GM21367 (cell line): ENCODE measurements around the gene UQCRHL.
"Not testable (repeated sequence)": the region's sequence is repeated elsewhere in the genome, so short reads cannot be mapped to it uniquely, and the experiment has no call there.

Experiments
- ATAC-seq: cut with Tn5 transposase; IDR thresholded peaks from one replicate; pipeline ENCODE4 v1.9.1; 2021; ENCODE audit not compliant: unreplicated experiment

Gene UQCRHL

DNA sequence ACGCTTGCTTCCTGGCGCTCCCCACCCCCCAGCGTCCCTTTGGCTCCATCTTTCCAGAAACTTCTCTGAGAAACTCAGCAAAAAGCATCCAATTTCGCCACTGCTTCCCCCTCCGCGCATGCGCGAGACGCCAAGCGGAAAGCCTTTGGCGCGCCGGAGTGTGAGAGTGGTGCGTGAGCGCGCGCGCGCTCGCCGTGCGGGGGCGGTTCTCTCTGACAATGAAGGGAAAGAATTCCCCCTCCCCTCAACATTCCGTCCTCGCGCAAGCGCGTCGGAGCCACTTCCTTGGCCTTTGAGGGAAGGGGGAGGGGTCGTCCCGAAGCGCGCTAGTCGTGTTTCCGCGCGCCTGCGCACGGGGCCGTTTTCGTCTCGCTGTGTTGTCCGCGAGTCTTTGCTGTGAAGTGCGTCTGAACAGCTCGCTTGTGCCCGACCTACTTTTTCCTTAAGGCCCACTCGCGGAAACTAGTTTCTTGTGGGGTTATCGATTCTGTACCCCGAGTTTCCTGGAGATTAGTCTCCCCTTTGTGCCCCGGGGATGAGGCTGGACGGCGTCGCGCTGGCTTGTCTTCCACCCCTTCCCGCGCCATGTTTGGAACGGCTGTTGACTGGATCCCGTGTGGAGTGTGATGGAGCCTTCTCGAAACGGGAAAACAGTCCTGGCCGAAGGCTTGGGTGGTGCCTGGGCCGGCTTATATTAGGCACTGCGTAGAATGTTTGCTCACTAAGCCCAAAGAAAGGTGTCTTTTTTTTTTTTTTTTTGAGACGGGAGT, 28.5 kb upstream of the UQCRHL start:
- peak; percentile 34 for ATAC-seq

DNA sequence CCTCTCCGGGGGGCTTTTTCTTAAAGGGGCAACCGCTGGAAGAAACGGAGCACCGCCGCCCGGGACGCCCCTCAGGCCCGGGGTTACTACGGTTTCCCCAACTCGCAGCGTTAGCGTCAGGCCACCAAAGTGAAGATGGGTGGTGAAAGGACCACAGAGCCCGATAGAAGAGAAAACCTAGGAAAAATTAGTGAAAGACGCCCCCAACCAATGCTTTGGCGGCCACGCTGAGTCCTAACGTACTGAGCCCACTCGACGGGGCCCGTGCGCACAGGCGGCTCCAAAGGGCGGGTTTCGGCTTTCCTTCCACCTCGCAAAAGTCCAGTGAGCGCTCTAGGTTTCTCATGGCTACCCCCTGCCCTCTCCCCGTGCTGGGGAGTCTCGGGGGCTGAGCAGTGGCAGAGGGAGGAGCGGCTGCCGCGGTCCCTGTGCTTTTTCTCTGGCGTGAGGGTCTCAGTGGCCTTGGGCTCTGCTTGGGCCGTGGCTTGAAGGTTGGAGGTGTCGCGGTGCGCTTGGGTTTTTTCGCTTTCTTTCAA, 27.8 kb upstream of the UQCRHL start:
- ATAC-seq = no peak

DNA sequence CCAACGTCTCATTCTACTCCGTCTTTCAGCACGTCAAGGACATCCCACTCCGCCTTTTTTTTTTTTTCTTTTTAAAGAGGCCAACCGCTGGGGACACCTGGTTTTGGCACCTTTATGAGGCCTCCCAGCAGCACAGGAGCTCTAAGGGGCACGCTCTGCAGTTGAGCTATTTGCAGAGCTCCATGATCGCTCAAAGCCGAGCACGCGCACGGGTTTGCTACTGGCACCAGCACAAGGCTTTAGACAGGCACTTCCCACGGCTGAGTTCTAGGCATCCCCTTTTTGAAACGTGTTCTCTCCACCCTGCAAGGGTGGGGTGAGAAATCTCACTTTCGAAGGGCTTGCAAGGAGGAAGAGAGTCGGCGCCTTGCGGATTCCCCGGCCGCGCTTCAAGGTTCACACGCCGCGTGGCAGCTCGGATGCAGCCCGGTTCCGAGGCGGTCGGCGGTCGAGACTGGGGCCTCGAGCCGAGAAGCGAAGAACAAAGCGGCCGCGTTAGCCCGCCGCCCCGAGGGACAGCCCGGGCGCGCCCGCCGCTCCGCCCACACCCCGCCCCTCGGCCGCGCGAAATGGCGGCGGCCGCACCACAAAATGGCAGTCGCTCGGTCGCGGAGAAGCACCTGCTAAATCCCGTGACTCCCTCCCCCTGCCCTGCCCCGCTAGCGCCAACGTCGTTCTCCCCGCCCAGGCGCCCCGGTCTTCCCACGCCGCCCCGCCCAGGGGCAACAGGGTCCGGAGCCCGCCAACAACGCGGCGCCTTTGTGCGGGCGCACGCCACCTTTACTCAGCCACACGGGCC, 27.2 kb upstream of the UQCRHL start:
- ATAC-seq = peak; percentile 42

DNA sequence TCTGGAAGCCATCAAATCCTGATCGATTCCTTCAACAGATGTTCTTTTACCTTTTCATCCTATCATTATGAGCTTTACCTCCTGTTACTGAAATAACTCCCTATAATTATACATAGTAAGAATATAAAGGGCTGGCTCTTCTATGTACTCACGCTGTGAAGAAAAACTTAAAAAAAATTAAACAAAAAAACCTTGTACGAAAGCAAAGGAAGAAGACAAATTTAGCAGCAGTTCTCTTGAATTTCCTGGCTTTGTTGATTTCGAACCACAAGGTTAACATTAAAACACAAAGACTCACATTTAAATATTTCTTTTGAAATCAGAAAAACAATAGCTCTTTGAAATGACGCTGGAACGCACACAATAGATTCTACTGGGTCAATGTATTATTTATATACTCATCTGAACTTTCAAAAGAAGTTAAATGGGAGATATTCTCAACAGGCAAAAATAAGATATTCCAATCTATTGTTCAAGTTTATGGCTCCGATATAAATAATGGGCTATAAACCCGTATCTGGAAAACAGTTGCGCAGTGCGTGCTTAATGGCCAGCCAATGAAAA, 26.5 kb upstream of the UQCRHL start:
- ATAC-seq = no peak

DNA sequence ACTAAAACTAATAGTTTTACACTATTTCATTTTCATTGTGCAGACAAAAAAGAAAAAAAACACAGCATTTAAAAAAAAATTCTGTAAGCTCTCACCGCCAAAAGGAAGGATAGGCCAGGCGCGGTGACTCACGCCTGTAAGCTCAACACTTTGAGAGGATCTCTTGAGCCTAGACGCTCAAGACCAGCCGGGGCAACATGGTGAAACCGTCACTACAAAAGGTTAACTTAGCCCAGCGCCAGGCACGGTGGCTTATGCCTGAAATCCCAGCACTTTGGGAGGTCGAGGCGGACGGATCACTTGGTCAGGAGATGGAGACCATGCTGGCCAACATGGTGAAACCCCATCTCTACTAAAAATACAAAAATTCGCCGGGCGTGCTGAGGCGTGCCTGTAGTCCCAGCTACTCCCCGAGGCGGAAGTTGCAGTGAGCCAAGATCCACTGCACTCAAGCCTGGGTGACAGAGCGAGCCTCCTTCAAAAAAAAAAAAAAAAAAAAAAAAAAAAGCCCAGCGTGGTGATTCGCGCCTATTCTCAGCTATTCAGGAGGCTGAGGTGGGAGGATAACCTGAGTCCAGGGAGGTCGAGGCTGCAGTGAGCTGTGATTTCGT, 25.7 kb upstream of the UQCRHL start:
- no peak for ATAC-seq

DNA sequence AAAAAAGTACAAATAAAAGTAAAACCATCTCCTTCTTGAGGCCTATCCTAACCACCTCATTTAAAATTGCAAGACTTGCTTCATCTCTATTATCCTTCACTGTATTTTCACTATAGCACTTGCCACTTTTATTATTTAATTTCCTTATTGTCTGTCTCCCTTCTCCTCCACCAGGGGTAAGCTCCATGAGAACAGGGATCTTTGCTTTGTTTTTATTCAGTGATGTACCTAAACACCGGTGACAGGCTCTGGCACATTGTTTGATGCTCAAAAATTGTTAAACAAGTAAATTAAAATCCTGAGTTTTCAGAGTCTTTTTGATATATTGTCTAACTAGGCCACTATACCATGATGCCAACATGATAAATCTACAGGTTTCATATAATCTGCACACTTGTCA, 22.8 kb upstream of the UQCRHL start:
- ATAC-seq = no peak

DNA sequence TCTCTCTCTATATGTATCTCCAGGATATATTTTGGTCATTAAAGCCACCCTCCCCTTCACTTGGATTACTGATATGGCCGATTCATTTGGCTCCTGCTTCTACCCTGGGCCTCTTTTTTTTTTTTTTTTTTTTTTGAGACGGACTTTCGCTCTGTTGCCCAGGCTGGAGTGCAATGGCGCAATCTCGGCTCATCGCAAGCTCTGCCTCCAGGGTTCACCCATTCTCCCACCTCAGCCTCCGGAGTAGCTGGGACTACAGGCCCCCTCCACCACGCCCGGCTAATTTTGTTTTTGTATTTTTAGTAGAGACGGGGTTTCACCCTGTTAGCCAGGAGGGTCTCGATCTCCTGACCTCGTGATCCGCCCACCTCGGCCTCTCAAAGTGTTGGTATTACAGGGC, 21.5 kb upstream of the UQCRHL start:
- not testable (repeated sequence) for ATAC-seq

DNA sequence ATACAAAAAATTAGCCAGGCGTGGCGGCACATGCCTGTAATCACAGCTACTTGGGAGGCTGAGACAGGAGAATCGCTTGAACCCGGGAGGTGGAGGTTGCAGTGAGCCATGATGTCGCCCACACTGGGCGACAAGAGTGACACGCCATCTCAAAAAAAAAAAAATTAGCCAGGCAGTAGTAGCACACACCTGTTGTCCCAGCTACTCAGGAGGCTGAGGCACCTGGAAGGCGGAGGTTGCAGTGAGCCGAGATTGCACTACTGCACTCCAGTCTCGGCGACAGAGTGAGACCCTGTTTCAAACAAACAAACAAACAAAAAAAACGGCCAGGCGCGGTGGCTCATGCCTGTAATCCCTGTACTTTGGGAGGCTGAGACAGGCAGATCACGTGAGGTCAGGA, 20.1 kb upstream of the UQCRHL start:
- not testable (repeated sequence) for ATAC-seq

DNA sequence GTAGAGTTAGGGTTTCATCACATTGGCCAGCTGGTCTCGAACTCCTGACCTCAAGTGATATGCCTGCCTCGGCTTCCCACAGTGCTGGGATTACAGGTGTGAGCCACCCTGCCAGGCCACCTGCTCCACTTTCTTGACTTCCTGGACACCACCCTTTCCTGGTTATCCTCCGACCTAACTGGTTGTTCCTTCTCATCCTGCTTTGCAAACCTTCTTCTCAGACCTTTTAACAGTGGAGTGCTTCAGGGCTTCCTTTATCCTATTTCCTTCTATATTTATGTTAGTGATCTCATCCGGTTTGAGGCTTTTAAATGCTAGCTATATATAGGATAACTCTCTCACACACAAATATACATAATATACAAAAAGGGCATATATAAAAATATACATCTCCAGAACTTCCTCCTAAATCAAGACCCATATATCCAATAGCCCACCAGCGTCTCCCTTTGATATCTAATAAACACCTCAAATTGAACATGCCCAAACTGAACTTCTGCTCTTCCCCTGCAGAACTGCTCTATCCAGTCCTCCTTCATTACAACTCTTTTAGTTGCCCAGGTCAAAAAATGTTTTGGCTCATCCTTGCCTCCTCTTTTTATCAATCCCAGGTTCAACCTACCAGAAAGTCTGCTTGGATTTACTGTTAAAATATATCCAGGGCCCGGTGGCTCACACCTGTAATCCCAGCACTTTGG, 19.5 kb upstream of the UQCRHL start:
- no peak for ATAC-seq

DNA sequence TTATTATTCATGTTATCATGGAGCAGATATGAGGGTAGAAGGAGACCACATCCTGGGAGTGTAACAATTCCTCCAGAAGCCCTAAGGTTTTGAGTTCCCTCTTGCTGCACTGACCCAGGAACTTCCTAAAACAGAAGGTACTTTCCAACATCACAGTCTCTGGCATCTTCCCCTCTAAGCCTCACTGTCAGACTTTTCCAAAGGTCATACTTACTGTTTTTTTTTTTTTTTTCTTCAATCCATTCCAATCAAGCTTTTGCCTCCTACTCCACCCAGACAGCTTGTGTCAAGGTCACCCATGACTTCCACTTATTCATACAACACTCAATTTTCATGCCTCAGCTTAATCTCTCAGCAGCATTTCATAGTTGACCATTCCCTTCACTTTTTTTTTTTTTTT, 18.4 kb upstream of the UQCRHL start:
- no peak for ATAC-seq

DNA sequence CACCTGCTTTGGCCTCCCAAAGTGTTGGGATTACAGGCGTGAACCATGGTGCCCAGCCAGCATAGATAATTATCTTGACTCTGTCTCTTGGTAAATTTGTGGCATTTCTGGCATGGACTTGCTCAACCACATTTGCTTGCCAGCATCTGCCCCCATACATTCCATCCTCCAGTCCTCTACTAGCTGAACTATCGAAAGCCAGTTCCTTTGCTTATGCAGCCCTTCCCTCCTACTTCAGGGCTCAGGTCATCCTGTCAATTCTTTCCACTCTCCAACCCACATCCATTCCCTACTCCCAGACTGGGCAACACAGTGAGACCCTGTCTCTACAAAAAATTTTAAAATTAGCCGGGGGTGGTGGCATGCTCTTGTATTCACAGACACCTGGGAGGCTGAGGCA, 13.0 kb upstream of the UQCRHL start:
- ATAC-seq = no peak

DNA sequence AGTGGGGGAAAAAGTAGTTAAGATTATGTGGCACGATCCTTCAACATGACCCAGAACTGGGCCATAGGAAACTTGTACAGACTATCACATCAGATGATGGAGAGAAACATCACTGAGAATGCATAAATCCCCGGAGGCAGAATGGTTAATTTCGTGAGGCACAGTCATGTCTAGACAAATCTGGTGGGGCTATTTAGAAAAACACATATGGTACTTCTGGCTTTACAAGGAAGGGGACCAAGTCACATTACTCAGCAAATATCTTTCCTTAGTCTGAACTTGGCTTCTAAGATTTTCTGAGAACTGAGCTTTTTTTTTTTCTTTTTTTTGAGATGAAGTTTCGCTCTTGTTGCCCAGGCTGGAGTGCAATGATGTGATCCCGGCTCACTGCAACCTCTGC, 9.2 kb upstream of the UQCRHL start:
- no peak for ATAC-seq

DNA sequence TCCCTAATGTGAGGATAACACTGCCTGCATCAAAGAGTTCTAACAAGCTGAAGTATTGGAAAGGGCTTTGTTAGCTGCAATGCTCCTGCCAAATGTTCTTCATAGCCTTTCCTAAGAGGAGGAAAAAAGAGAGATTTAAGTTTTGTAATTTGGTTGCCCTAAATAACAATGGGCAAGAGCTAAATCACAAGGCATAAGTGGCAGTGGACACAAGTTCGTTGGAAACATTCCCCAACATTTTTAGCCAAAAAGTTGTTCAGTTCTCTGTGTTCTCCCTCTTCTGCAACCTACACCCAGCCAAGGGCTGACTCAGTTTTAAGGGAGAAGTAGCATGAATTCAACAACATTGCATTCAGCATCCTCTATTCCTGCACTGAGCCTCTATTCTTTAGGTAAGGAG, 2.6 kb upstream of the UQCRHL start:
- ATAC-seq = no peak

DNA sequence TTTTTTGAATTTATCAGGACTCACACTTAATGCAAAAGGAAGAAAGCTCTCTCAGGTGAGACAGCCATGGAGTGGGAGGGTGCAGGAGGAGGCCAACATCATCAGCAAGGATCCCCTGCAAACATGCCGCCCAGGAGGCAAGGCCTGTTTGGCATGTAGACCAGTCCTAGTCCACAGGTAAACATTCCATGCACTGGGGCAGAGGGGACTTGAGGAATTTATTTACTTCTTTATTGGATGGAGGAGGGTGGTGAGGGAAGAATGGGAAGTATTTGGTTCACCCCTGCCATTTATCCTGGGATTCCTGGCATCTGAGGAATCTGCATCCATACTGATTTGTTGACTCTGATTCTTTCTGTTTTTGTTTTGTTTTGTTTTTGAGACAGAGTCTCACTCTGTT, 1.5 kb upstream of the UQCRHL start:
- ATAC-seq = no peak

DNA sequence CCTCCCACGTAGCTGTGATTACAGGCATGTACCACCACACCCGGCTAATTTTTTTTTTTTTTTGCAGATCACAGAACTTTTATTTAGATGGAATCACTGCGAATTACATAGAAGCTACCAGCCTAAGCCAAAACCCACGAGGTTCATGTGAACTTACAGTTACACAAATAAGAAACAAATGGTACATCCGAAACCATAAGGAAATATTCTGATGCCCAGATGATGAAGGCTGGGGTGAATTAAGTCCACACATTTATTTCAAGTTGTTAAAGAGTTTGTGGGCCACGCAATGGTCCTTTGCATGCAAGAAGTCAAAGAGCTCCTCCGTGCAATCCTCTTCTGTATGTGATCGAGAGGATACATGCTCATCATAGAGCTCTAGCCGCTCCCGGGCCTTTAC, 328 bp downstream of the UQCRHL start:
- ATAC-seq = no peak

DNA sequence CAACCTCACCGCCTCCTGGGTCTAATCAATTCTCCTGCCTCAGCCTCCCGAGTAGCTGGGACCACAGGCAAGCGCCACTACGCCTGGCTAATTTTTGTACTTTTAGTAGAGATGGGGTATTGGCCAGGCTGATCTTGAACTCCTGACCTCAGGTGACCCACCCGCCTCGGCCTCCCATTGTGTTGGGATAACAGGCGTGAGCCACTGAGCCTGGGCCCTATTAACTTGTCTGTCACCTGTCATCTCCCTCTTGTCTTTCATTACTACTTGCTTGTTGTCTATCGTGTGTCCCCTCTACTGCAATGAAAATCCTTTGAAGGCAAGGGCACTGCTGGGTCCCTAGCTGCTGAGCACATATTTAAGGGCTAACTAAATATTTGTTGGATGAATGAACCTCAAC, 3.4 kb downstream of the UQCRHL start:
- no peak for ATAC-seq

DNA sequence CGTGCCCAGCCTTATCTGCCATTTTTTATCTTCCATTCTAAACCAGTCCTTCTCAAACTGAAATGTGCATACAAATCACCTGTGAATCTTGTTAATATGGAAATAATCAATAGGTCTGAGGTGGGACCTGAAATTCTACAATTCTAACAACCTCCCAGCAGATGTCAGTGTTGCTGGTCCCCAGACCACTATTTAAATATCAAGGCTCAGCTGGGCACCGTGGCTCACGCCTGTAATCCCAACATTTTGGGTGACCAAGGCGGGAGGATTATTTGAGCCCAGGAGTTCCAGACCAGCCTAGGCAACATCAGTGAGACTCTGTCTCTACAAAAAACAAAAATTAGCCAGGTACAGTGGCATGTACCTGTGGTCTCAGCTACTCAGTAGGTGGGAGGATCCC, 4.1 kb downstream of the UQCRHL start:
- ATAC-seq = no peak

DNA sequence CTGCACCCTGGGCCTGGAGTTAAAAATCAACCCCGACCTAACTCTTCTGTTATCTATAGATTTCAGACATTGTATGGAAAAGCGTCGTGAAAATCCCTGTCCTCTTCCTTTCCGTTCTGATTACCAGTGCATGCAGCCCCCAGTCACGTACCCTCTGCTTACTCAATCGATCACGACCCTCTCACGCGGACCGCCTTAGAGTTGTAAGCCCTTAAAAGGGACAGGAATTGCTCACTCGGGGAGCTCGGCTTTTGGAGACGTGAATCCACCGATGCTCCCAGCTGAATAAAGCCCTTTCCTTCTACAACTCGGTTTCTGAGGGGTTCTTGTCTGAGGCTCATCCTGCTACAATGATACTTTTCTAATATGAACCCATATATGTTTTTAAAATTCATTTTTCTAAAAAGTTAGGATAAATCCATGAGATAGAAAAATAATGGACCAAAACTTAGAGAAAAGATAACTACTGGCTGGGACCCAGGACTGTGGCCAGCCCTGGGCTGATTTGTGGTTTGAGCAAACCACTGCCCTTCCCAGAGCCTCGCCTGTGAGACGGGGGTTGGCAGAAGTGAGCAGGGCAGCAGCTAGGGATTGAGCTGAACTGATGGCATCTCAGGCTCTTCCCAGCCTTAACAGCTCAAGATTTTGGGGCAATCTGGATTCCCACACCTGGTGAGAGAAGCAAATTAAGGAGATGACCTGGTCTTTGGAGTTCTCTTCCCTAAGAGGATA, 5.0 kb downstream of the UQCRHL start:
- no peak for ATAC-seq

DNA sequence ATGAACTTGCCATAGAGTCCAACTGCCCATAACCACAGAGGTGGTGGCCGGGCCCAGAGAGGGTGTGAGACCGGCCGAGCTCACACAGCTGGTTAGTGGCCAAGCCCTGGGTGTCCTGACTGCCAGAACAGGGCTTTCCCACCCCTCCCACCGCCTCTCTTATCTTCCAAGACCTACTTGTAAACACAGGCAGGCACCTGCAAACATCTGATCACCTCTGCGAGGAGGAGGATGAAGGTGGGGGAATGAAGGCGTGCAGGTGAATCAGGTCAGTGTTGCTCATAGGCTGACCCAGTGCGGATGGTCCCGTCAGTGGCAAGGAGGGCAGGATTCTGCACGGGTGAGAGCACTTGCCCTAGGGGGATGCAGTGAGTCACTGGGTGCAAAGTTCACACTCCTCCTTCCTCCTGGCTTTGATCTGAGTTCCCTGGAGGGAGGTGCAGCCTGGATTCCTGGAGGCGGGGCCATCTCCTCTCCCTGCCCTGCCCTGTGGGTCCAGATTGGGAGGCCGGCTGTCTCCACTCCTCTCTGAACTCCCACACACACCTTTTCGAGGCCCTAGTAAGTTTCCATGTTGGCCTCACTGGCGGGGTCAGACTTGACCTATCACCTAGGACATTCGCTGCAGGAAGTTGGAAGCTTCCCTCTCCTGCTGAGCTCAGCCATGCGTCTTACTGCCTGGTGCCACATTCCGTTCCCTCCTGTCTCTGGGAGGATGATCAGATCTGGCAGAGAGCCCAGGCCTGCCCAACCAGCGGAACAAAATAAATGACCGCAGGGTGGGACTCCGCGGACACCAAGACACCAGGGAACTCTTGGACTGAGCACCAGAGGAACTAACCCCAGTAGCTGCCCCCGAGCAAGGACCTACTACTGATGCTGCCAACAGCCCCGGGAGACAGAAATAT, 7.3 kb downstream of the UQCRHL start:
- ATAC-seq = no peak
